Measurements from ENCODE around the gene NOTCH3.
A peak's percentile ranks its signal among the peaks of the same experiment; 100 is the strongest.

Gene NOTCH3

GRCh38 chr19:15161028-15161984, 39.5 kb downstream of the NOTCH3 start:
- H3K4me3 ChIP-seq (replicated peaks; ENCODE audit: low read depth, low read length): no peak overlapping the region
- DNase-seq (ENCODE audit: low read depth): peak; percentile 36
- peak; percentile 43 for TF ChIP-seq CTCF (IDR thresholded peaks at IDR 0.05; ENCODE audit: low read length, missing control alignments)

GRCh38 chr19:15159251-15159650, 41.5 kb downstream of the NOTCH3 start:
- DNase-seq (ENCODE audit: low read depth): peak; percentile 39
- H3K4me3 ChIP-seq (replicated peaks; ENCODE audit: low read depth, low read length): no peak overlapping the region
- no peak for TF ChIP-seq CTCF (IDR thresholded peaks at IDR 0.05; ENCODE audit: low read length, missing control alignments)

GRCh38 chr19:15156391-15156790, 44.4 kb downstream of the NOTCH3 start:
- TF ChIP-seq CTCF (IDR thresholded peaks at IDR 0.05; ENCODE audit: low read length, missing control alignments): no peak
- DNase-seq (ENCODE audit: low read depth): no peak
- no peak overlapping the region for H3K4me3 ChIP-seq (replicated peaks; ENCODE audit: low read depth, low read length)

GRCh38 chr19:15155296-15155695, 45.5 kb downstream of the NOTCH3 start:
- no peak overlapping the region for H3K4me3 ChIP-seq (replicated peaks; ENCODE audit: low read depth, low read length)
- no peak for DNase-seq (ENCODE audit: low read depth)
- TF ChIP-seq CTCF (IDR thresholded peaks at IDR 0.05; ENCODE audit: low read length, missing control alignments): no peak

- peak; percentile 67 for DNase-seq (ENCODE audit: low read depth)
- H3K4me3 ChIP-seq (replicated peaks; ENCODE audit: low read depth, low read length): no peak overlapping the region
- TF ChIP-seq CTCF (IDR thresholded peaks at IDR 0.05; ENCODE audit: low read length, missing control alignments): peak; percentile 73
Measured at GRCh38 chr19:15154002-15154612, 46.7 kb downstream of the NOTCH3 start.

GRCh38 chr19:15149737-15150136, 51.1 kb downstream of the NOTCH3 start:
- H3K4me3 ChIP-seq (replicated peaks; ENCODE audit: low read depth, low read length): no peak overlapping the region
- DNase-seq (ENCODE audit: low read depth): no peak
- no peak for TF ChIP-seq CTCF (IDR thresholded peaks at IDR 0.05; ENCODE audit: low read length, missing control alignments)

Data from fibroblast of pulmonary artery (primary cell).